ENCODE results near the gene GIT1. TPM values are rescaled to one million over a fixed set of nuclear protein-coding genes. Genes with fewer than 3 reads are reported as not detected.

GIT1 gene
- total and polyA plus RNA-seq, 2 experiments from 2014 or later: 20.0 to 46.3 TPM

GRCh38 chr17:29585080-29585751 is 4.2 kb downstream of the GIT1 start:
- H4K20me1 ChIP-seq (ENCODE audit: insufficient read depth, poor library complexity, severe bottlenecking): peaks cover 43% of the 10 kb centered on the region

GRCh38 chr17:29584452-29585079 is 4.9 kb downstream of the GIT1 start:
- no peaks in the 10 kb centered on the region for H3K36me3 ChIP-seq (replicated peaks; ENCODE audit: insufficient read depth, low read depth)
- no peak for TF ChIP-seq CTCF (IDR thresholded peaks at IDR 0.05; ENCODE audit: poor library complexity)
- TF ChIP-seq EZH2phosphoT487 (IDR thresholded peaks at IDR 0.05; ENCODE audit: low read depth, severe bottlenecking, unreplicated experiment): no peak
- no peak for TF ChIP-seq EZH2 (IDR thresholded peaks at IDR 0.05; ENCODE audit: borderline replicate concordance)
- no peak overlapping the region for H3K27ac ChIP-seq
- H3K4me2 ChIP-seq: no peak overlapping the region
- H3K27me3 ChIP-seq: no peaks in the 10 kb centered on the region
- no peak overlapping the region for H3K4me3 ChIP-seq
- H3K4me1 ChIP-seq (ENCODE audit: insufficient read depth): peaks cover 10% of the 10 kb centered on the region
- H2AFZ ChIP-seq: no peak overlapping the region
- no peak for DNase-seq (ENCODE audit: low spot score)
- 82% methylated on average over 11 of the region's 12 CpGs for WGBS (ENCODE audit: low lambda C conversion rate, missing lambda C conversion rate)
- peaks cover 43% of the 10 kb centered on the region for H4K20me1 ChIP-seq (ENCODE audit: insufficient read depth, poor library complexity, severe bottlenecking)
- no peaks in the 10 kb centered on the region for H3K9me3 ChIP-seq (ENCODE audit: low read depth)
- H3K9me2 ChIP-seq (replicated peaks; ENCODE audit: insufficient read depth): no peaks in the 10 kb centered on the region
- H3K79me2 ChIP-seq: peaks cover 55% of the 10 kb centered on the region

More at GRCh38 chr17:29585080-29585751, 4.2 kb downstream of the GIT1 start:
- no peaks in the 10 kb centered on the region for H3K9me3 ChIP-seq (ENCODE audit: low read depth)
- H3K4me1 ChIP-seq (ENCODE audit: insufficient read depth): peaks cover 15% of the 10 kb centered on the region
- 83% methylated on average over 8 of the region's 8 CpGs for WGBS (ENCODE audit: low lambda C conversion rate, missing lambda C conversion rate)
- H2AFZ ChIP-seq: no peak overlapping the region
- H3K4me2 ChIP-seq: no peak overlapping the region
- H3K27me3 ChIP-seq: no peaks in the 10 kb centered on the region
- DNase-seq (ENCODE audit: low spot score): no peak
- no peak overlapping the region for H3K4me3 ChIP-seq
- H3K9me2 ChIP-seq (replicated peaks; ENCODE audit: insufficient read depth): no peaks in the 10 kb centered on the region
- H3K79me2 ChIP-seq: peaks cover 55% of the 10 kb centered on the region
- no peak overlapping the region for H3K27ac ChIP-seq
- H3K36me3 ChIP-seq (replicated peaks; ENCODE audit: insufficient read depth, low read depth): no peaks in the 10 kb centered on the region
- TF ChIP-seq CTCF (IDR thresholded peaks at IDR 0.05; ENCODE audit: poor library complexity): no peak
- no peak for TF ChIP-seq EZH2phosphoT487 (IDR thresholded peaks at IDR 0.05; ENCODE audit: low read depth, severe bottlenecking, unreplicated experiment)
- no peak for TF ChIP-seq EZH2 (IDR thresholded peaks at IDR 0.05; ENCODE audit: borderline replicate concordance)

- Histone ChIP-seq H3K27ac (no peak overlapping the region), H3K9me2 (replicated peaks; ENCODE audit: insufficient read depth) (no peaks in the 10 kb centered on the region), H4K20me1 (ENCODE audit: insufficient read depth, poor library complexity, severe bottlenecking) (peaks cover 41% of the 10 kb centered on the region), H3K79me2 (peaks cover 52% of the 10 kb centered on the region), H3K4me2 (no peak overlapping the region), H3K36me3 (replicated peaks; ENCODE audit: insufficient read depth, low read depth) (no peaks in the 10 kb centered on the region), H3K4me3 (no peak overlapping the region), H3K27me3 (no peaks in the 10 kb centered on the region), H3K9me3 (ENCODE audit: low read depth) (no peaks in the 10 kb centered on the region), H2AFZ (no peak overlapping the region), H3K4me1 (ENCODE audit: insufficient read depth) (peaks cover 10% of the 10 kb centered on the region)
- TF ChIP-seq CTCF (IDR thresholded peaks at IDR 0.05; ENCODE audit: poor library complexity): no peak
- no peak for TF ChIP-seq EZH2phosphoT487 (IDR thresholded peaks at IDR 0.05; ENCODE audit: low read depth, severe bottlenecking, unreplicated experiment)
- no peak for TF ChIP-seq EZH2 (IDR thresholded peaks at IDR 0.05; ENCODE audit: borderline replicate concordance)
- DNase-seq (ENCODE audit: low spot score): no peak
- WGBS (ENCODE audit: low lambda C conversion rate, missing lambda C conversion rate): 94% methylated on average over 16 of the region's 16 CpGs
These were observed 5.9 kb downstream of the GIT1 start for GRCh38 chr17:29583324-29584248.

Measured in hepatocyte (in vitro differentiated cells).